GM18858 (cell line): ENCODE results near the gene LRRC37A.
"Not testable (repeated sequence)": the region's sequence is repeated elsewhere in the genome, so short reads cannot be mapped to it uniquely, and the experiment has no call there.

Experiments
- ATAC-seq: cut with Tn5 transposase; IDR thresholded peaks from one replicate; pipeline ENCODE4 v1.9.1; 2021; ENCODE audit not compliant: unreplicated experiment

LRRC37A gene

GRCh38 chr17:46286764-46287221, 8.1 kb upstream of the LRRC37A start:
- ATAC-seq: not testable (repeated sequence)

DNA sequence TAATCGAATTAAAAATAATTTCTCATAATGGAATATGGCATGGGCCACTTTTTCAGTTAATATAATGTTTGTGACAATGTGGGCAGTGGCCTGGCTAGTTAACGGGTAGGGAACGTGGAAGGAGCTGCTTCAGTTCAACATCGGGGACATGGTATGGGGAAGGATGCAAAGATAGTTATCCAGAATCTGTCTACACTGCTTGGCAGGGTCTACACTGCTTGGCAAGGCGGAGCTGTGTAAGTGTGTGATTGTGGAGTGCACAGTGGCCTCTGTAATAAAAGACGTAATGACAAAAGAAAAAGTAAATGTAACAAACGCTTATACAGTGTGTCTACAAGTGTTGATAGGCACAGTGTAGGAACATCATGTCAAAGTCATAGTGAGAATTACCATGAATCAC, 7.3 kb upstream of the LRRC37A start:
- not testable (repeated sequence) for ATAC-seq

- peak; percentile 82 for ATAC-seq
These were observed 3.9 kb upstream of the LRRC37A start for GRCh38 chr17:46290906-46291546.

- not testable (repeated sequence) for ATAC-seq
These were observed 3.3 kb upstream of the LRRC37A start for GRCh38 chr17:46291618-46292017.

- not testable (repeated sequence) for ATAC-seq
These were observed 46.3 kb downstream of the LRRC37A start for GRCh38 chr17:46341220-46341619.

DNA sequence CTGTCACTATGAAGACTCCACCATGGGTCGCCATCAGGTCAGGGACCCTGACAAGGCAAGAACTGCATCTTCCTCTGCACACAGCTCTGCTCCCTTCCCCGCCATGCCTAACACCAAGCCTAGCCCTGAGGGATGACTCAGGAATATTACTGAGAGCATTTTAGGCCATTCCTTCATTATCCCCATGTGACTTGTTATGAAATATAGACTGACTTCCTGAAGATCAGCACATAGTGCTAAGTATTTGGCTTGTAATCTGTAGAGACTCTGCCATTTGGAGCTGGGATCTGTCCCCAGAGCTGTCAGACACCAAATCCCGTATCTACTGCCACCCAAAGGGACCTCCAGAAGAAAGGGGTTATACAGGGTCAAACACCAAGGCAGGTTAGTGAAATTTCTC, 47.2 kb downstream of the LRRC37A start:
- not testable (repeated sequence) for ATAC-seq

DNA sequence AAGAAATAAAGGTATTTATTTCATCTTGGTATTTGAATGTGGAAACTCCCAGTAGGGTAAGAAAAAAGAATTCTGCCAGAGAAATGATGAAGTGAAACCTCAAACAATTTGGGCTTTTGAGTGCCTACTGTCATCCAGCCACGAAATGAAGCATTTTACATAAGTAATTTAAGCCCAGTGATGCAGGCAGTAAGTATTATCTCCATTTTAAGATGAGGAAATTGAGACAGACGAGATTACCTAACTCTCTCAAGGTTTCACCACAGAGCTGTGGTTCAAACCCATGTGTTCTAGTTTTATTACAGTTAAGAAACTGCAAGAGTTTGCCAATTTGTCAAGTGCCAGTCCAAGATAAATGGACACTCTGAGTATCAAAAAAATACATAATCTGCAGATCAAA, 53.4 kb downstream of the LRRC37A start:
- ATAC-seq: not testable (repeated sequence)

DNA sequence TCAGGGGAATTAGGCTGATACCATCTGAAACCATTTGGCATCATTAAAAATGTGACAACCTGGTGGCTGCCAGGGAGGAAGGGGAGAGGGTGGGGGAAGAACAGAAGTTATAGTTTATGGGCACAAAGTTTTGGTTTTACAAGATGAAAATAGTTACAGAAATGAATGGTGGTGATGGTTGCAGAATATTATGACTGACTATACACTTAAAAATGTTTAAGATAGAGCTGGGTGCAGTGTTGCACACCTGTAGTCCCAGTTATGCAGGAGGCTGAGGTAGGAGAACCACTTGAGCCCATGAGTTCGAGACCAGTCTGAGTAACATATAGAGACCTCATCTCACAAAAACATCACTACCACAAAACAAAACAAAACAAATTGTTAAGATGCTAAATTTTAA, 54.1 kb downstream of the LRRC37A start:
- ATAC-seq: not testable (repeated sequence)

GRCh38 chr17:46353856-46354255, 58.9 kb downstream of the LRRC37A start:
- ATAC-seq: not testable (repeated sequence)

DNA sequence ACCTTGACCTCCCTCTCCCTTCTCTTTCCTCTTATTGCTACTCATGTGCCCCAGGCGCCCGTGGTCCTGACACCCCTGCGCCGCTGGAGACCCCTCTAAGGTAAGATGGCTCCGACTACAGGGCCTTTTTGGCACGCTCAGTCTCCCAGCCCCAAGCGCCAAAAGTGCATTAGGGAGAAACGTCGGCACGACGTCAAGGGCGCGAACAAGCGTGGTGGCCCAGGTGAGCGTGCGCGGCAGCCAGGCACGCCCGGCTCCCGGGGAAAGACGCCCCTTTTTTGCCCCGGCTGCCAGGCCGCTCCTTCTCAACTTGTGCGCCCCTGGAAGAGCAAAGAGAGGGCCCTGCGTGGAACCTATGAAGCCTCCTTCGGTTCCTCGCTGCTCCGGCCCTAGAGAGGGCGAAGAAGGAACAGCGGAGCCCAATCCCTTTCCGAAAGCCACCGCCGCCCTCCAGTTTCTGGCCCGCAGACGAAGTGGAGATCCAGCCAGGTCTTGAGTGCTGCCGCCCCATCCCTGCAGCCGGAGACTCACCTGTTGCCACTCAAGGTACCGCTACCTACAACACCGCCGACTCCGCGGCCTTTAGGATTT, 66.3 kb downstream of the LRRC37A start:
- not testable (repeated sequence) for ATAC-seq

- peak; percentile 89 for ATAC-seq
These were observed 66.8 kb downstream of the LRRC37A start, which contains the start of gene ARL17B for GRCh38 chr17:46361755-46362154. Gene ARL17B, minus strand, starts transcription at chr17:46361766. Its CDS starts 3,369 bp downstream, at chr17:46358397.

GRCh38 chr17:46367520-46367919, 72.6 kb downstream of the LRRC37A start:
- ATAC-seq: not testable (repeated sequence)

DNA sequence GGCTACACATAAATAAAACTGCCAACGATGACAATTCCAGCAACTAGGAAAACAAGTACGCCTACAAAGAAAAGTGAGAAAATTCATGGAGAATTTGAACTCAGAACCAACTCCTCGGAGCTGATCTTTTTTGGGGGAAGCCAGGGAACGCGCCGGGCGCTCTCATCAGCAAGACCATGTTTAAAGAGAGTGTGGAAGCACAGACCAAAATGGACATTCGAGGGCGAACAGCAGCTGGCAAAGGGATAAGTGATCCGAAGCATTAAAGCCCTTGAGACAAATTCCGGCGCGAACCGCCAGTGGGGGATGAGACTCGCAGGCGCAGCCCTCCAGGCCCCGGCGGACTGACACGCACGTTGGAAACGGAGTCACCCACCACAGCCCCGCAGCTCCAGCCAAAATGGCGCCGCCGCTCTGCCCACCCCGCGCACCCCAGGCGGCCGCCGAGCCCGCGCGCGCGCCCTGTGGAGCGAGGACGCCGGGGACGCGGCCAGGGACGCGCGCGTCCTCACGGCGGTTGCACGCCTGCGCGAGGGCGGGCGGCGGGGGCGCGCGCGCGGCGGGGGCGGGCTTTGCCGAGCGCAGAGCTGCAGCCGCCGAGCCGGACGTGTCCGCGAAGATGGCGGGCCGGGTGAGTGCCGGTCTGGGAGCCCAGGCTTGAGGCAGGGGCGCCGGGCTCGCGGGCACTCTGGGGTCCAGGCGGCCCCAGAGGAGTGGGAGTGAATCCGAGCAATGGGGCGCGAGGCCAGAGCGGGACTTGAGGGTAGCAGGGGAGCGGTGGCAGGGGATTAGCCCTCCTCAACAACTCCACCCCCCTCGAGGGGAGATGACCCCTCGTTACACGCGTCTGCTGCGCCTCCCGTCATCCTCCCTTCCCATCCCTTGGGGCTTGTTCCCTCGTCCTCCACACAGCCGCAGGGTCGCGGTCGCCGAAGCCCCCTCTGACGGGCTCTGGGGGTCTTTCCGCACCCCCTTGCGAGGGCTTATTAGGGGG, 77.6 kb downstream of the LRRC37A start:
- ATAC-seq: not testable (repeated sequence)

DNA sequence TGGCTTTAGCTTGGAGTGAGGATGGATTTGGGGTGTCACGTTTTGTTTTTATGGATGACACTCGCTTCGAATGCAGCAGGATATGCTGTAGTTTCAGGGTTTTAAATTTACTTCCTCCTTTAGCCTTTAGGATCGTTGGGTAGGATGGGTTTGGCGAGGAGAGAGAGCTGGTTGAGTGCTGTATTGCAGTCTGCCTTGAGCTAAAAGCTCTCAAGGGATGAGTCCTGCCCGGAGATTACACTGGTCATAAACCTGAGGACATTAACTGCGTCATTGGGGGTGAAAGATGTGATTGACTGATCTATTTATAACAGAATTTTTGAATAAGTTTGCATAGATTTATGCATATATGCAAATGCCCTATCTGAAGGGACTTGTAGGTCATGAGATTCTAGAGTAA, 78.5 kb downstream of the LRRC37A start:
- ATAC-seq: not testable (repeated sequence)

- ATAC-seq: not testable (repeated sequence)
These were observed 88.2 kb downstream of the LRRC37A start for GRCh38 chr17:46383118-46383517.

DNA sequence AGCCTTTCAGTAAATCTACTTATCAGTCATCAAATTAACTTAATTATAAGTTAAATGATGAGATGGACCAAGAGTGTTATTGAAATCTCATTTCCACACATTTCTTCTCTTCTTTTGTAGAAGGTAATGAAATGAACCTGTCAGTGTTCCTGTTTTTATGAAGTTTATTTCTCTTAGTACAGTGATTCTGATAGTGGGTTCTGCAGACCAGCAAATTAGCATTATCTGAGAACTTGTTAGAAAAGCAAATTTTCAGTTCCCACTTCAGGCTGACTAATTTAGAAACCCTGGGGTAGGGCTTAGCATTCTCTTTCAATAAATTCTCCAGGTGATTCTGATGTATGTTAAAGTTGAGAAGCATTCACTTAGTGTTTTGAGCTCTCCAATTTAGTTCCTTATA, 90.6 kb downstream of the LRRC37A start:
- not testable (repeated sequence) for ATAC-seq
